HUDEP-2 (cell line): ENCODE results near the gene PXDN.
"Not testable (repeated sequence)": the region's sequence is repeated elsewhere in the genome, so short reads cannot be mapped to it uniquely, and the experiment has no call there.

Source experiments
- DNase-seq, 76 experiments: peaks; one replicate each; lab custom pipeline; 2025; ENCODE audit not compliant: unreplicated experiment in 76 of 76; lab: John Stamatoyannopoulos, UW

PXDN gene, protein sequence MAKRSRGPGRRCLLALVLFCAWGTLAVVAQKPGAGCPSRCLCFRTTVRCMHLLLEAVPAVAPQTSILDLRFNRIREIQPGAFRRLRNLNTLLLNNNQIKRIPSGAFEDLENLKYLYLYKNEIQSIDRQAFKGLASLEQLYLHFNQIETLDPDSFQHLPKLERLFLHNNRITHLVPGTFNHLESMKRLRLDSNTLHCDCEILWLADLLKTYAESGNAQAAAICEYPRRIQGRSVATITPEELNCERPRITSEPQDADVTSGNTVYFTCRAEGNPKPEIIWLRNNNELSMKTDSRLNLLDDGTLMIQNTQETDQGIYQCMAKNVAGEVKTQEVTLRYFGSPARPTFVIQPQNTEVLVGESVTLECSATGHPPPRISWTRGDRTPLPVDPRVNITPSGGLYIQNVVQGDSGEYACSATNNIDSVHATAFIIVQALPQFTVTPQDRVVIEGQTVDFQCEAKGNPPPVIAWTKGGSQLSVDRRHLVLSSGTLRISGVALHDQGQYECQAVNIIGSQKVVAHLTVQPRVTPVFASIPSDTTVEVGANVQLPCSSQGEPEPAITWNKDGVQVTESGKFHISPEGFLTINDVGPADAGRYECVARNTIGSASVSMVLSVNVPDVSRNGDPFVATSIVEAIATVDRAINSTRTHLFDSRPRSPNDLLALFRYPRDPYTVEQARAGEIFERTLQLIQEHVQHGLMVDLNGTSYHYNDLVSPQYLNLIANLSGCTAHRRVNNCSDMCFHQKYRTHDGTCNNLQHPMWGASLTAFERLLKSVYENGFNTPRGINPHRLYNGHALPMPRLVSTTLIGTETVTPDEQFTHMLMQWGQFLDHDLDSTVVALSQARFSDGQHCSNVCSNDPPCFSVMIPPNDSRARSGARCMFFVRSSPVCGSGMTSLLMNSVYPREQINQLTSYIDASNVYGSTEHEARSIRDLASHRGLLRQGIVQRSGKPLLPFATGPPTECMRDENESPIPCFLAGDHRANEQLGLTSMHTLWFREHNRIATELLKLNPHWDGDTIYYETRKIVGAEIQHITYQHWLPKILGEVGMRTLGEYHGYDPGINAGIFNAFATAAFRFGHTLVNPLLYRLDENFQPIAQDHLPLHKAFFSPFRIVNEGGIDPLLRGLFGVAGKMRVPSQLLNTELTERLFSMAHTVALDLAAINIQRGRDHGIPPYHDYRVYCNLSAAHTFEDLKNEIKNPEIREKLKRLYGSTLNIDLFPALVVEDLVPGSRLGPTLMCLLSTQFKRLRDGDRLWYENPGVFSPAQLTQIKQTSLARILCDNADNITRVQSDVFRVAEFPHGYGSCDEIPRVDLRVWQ (N-terminal part only)

DNA sequence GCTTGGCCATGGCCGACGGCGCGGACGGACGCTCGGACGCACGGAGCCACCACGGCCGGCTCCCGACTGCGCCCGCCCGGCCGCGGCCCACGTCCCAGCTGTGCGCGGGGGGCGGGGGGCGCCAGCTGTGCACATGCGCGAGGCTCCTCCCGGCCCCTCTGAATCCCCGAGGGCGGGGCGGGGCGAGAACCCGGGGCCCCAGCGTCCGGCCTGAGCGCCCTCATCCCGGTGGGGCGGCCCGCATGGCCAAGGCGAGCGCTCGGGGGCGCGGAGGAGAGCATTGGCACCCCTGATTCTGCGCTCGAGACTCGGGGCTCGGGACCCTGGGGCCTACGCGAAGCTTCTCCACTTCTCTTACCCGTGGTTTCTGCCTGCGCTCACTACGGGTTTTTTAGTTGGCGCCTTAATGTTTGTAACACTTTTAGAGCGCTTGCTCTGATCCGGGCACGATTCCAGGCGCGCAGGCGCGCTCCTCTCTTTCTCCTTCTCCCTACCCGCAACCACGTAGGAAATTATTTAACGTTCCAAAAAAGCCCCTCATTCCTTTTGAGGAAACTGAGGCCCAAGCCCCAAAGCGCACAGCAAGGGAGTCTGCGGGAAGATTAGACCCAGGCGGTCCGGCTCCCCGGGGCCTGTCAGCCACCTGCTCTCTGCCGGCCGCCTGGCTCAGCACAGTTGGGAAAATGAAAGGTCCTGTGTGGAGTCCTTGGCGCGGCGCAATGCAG is at the start of gene PXDN:
Gene PXDN (minus strand): TSS at position 70 of the 725 bp plus-strand sequence. CDS start 60 bp downstream, at position 10.
- no peak for DNase-seq

GRCh38 chr2:1793868-1794445 is 49.6 kb upstream of the PXDN start:
- DNase-seq = no peak

DNA sequence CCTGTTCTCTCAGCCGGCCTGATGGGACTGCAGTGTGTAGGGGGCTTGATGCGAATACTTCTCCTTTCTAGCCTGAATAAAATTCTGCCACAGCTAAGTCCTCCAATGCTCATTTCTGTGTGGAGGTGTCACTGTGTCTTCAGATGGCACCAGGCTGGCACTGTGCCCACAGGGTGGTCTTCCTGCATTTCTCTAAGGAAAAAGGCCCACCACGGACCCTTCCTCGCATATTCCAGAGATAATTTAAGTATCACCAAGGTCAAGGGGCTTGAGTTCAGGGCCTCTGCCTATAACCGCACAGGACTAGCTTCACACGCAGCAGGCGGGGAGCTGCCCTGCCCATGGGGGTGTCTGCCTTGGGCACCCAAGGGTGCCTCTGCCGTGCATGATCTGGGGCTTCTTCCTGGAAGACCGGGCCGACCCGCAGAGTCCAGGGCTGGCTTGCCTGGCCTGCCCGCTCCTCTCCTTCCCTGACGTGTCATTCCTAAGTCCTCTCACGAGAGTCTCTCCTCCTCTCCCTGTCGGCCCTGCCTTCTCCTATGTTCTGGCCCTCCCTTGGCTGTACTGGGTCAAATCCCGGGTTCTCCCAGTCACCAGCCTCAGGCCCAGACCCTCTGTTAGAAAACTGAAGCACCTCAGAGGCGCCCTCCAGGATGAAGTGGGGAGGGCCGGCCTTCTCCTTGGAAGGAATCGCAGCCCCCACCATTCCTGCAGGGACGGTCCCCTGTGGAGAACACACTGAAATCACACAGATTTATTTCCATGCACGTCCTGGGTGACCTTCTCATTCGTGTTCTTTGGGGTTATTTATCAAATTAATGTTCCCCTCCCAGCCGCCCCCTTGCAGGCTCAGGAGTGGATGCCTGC is 48.9 kb upstream of the PXDN start:
- no peak for DNase-seq

DNA sequence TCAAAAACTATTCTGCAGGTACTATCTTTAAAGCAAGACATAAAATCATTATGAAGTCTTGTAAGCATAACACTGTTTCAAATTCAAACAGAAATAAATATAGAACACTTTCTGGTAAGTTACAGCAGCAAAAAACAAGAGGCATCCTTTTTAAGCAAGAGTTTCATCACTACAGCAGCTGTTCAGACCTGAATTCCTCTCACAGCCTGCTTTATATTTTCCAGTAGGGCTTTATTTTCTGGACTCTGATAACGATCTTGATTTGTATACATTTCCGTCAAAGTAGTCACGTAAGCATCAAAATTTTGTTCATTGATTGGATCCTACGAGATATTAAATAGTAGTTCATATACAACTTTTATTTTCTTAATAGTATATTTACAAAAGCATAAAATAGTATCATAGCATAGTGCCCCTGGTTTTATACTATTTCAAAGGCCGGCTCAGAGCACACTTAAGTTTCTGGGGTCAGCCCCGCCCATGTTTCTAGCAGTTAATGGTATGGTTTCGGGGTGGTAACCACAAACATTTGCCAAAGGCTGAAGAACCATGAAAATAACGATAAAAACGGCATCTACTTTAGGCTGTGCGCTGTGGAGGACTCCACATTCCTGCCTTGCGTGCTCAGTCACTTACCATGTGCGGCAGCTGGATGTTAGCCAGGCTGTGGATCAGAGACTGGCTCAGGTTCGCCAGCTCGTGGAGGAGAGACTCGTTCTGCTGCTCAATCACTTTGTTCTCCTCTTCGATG is 47.5 kb upstream of the PXDN start:
- no peak for DNase-seq

GRCh38 chr2:1791006-1791605 is 46.8 kb upstream of the PXDN start:
- DNase-seq = no peak

DNA sequence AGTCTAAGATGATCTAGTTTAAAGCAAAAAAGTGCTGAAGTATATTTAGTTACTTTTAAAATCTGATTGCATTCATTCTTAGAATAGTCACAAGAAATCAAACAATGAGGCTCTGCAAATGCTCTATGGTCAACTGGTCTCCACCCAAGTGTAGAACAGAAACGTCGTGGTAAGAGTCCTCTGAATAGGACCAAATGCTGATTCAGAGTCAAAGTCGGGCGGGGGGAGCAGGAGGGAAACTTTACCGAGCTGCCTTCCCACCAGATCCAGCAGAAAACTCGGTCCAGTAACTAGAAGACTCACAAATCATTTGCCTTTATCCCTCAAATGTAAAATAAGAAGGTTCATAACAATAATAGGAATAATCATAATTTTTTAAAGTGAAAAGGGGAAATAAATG is 46.2 kb upstream of the PXDN start:
- DNase-seq = no peak

DNA sequence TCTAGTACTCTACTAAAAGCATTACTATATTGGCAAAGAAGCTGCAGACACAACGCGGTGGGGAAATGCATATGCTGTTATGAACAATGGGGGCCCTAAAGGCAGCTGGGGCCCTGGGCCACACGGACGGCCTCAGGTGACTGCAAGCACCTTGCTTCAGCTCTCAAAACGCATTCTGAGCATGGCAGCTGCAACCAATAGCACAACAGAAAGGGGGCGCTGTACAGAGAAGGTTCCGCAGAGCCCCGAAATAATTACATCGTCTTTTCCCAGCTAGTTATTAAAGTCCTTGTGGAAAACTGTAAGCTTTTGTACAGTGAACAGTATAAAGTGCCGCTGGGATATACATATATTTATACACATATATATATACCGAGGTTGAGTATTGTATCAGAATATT is 45.3 kb upstream of the PXDN start:
- DNase-seq = no peak

- no peak for DNase-seq
These were observed 44.2 kb upstream of the PXDN start for GRCh38 chr2:1788478-1788959.

GRCh38 chr2:1787755-1788477 is 43.6 kb upstream of the PXDN start:
- no peak for DNase-seq

DNA sequence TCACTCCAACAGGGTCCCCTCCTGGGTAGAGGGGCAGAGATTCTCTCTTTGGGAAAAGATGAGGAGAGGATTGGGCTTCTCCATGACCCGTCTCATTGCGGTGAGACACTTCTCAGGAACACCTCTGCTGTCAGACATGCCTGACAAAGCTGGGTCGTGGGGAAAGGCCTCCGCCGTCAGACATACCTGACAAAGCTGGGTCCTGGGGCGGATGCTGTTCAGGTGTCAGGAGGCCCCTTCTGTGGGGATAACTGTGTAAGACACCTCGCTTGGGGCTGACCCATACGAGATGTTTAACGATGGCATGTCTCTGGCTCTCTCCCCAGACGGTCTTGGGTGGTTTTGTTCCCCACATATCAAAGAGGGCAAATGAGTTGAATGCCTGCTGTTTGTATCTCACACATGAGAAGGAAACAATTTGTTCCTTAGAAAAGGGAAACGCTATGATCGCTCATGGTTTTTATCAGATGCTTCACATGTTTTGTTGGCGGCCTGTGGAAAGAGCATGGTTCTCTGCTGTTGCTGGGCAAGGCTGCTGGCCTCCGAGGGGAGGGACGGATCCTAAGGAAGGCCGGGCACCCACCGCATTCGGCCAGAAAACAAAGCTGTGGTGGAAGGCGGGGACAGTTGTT is 40.8 kb upstream of the PXDN start:
- no peak for DNase-seq

GRCh38 chr2:1784087-1784486 is 39.8 kb upstream of the PXDN start:
- DNase-seq = no peak

- no peak for DNase-seq
These were observed 38.2 kb upstream of the PXDN start for GRCh38 chr2:1782514-1782913.

GRCh38 chr2:1781291-1782080 is 37.2 kb upstream of the PXDN start:
- DNase-seq = no peak

DNA sequence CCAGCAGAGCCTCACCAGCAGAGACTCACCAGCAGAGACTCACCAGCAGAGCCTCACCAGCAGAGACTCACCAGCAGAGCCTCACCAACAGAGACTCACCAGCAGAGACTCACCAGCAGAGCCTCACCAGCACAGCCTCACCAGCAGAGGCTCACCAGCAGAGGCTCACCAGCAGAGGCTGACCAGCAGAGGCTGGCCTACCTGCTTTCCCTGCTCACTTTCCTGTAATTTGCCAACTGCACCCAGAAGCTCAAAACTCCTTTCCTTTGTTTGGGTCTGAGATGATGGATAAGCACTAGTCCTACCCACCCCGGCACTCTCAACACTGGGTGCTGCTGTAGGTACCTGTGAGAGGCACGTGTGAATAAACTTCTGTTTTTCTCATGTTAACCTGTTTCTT is 36.4 kb upstream of the PXDN start:
- no peak for DNase-seq

DNA sequence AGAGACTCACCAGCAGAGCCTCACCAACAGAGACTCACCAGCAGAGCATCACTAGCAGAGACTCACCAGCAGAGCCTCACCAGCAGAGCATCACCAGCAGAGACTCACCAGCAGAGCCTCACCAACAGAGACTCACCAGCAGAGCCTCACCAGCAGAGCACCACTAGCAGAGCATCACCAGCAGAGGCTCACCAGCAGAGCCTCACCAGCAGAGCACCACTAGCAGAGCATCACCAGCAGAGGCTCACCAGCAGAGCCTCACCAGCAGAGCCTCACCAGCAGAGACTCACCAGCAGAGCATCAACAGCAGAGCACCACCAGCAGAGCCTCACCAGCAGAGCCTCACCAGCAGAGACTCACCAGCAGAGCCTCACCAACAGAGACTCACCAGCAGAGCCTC is 35.7 kb upstream of the PXDN start:
- DNase-seq = not testable (repeated sequence)

DNA sequence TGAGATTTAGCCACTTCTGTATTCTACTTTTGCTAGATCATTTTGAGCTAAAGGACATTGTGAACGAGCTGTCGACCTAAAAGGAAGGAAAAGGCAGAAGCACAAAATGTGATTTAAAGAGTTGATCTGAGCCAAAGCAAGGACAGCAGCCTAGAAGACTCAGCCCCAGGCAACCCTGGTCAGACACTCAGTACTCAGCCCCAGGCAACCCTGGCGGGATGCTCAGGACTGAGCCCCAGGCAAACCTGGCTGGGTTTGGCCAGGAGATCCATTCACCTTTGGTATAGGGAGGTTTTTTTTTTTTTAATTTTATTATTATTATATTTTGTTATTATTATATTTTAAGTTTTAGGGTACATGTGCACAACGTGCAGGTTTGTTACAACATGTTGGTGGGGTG is 34.3 kb upstream of the PXDN start:
- DNase-seq = no peak
